GM23338 (cell line): ENCODE data around the gene FBXW11. TPM values are rescaled to one million over a fixed set of nuclear protein-coding genes. Genes with fewer than 3 reads are reported as not detected.

ENCODE experiments used
- ATAC-seq: fragments of 200-7000 bp; cut with Tn5 transposase; 3 replicates; pipeline ENCODE4 v1.9.1; 2020
- DNase-seq: peaks from one replicate; pipeline ENCODE4 v3.0.0-alpha.2; 2015; ENCODE audit warnings: low spot score
- H2AFZ ChIP-seq: fragments of 200-600 bp; sonication (generic); 2 replicates; pipeline ENCODE4 v1.8.0; 2016; ENCODE audit warnings: antibody characterized with exemption, mild to moderate bottlenecking, moderate library complexity
- H3F3A ChIP-seq: fragments of 200-600 bp; sonication (generic); replicated peaks from 2 replicates; pipeline ENCODE4 v1.8.0; 2017; ENCODE audit warnings: antibody characterized with exemption, mixed run types, low read depth
- H3K27ac ChIP-seq: fragments of 200-600 bp; sonication (generic); 2 replicates; pipeline ENCODE4 v1.6.1; 2016; ENCODE audit warnings: low read depth
- H3K27me3 ChIP-seq: fragments of 200-600 bp; sonication (generic); 2 replicates; pipeline ENCODE4 v1.8.0; 2016; ENCODE audit warnings: mild to moderate bottlenecking, mixed run types, moderate library complexity; ENCODE audit not compliant: insufficient read depth
- H3K36me3 ChIP-seq: fragments of 200-600 bp; sonication (generic); 2 replicates; pipeline ENCODE4 v1.8.0; 2016; ENCODE audit warnings: mild to moderate bottlenecking; ENCODE audit not compliant: insufficient read depth
- H3K4me1 ChIP-seq: fragments of 200-600 bp; sonication (generic); 2 replicates; pipeline ENCODE4 v1.8.0; 2016; ENCODE audit warnings: mild to moderate bottlenecking, moderate library complexity; ENCODE audit not compliant: insufficient read depth
- H3K4me2 ChIP-seq: fragments of 200-600 bp; sonication (generic); 2 replicates; pipeline ENCODE4 v1.7.1; 2017; ENCODE audit warnings: mixed run types
- H3K4me3 ChIP-seq: fragments of 200-600 bp; sonication (generic); 2 replicates; pipeline ENCODE4 v1.6.1; 2016; ENCODE audit warnings: mixed run types
- H3K79me2 ChIP-seq: fragments of 200-600 bp; sonication (generic); replicated peaks from 2 replicates; pipeline ENCODE4 v1.8.0; 2017; ENCODE audit warnings: mild to moderate bottlenecking; ENCODE audit not compliant: insufficient read depth
- H3K9me2 ChIP-seq: fragments of 200-600 bp; sonication (generic); 2 replicates; pipeline ENCODE4 v1.8.0; 2017; ENCODE audit not compliant: insufficient read depth
- H4K20me1 ChIP-seq: fragments of 200-600 bp; sonication (generic); replicated peaks from 2 replicates; pipeline ENCODE4 v1.8.0; 2017; ENCODE audit warnings: mild to moderate bottlenecking; ENCODE audit not compliant: insufficient read depth
- H3K27ac Mint-ChIP-seq: 2 replicates; pipeline ENCODE4 v1.8.0; 2020; ENCODE audit warnings: inconsistent platforms, mild to moderate bottlenecking, moderate library complexity, mixed read lengths
- H3K27me3 Mint-ChIP-seq: 3 replicates; pipeline ENCODE4 v1.8.0; 2022; ENCODE audit warnings: low read depth, mild to moderate bottlenecking, moderate library complexity, mixed read lengths, inconsistent platforms; ENCODE audit not compliant: insufficient read depth, poor library complexity
- H3K36me3 Mint-ChIP-seq: 3 replicates; pipeline ENCODE4 v1.8.0; 2021; ENCODE audit warnings: low read depth, mild to moderate bottlenecking, inconsistent platforms, moderate library complexity, mixed read lengths
- H3K4me1 Mint-ChIP-seq: 3 replicates; pipeline ENCODE4 v1.8.0; 2020; ENCODE audit warnings: mild to moderate bottlenecking, inconsistent platforms, mixed read lengths
- H3K4me3 Mint-ChIP-seq: 3 replicates; pipeline ENCODE4 v1.8.0; 2021; ENCODE audit warnings: moderate library complexity, mild to moderate bottlenecking, inconsistent platforms, mixed read lengths
- H3K9me3 Mint-ChIP-seq: 3 replicates; pipeline ENCODE4 v1.8.0; 2020; ENCODE audit warnings: moderate library complexity, mild to moderate bottlenecking, inconsistent platforms, mixed read lengths
- CREB1 ChIP-seq: fragments of 250-450 bp; sonication (Bioruptor Pico); IDR thresholded peaks from 2 replicates; pipeline ENCODE4 v1.5.0; 2020; ENCODE audit warnings: low read depth, mild to moderate bottlenecking, moderate library complexity
- polyA plus RNA-seq: library from polyadenylated mRNA; unstranded; fragments of >200 nt; fragmentation: Nextera tagmentation; extraction: Ambion mirVana; gene quantifications from 2 replicates; pipeline ENCODE4 v1.2.1, GENCODE V29; 2016
- total RNA-seq: library from RNA; depleted of rRNA; stranded (reverse); fragments of >200 nt; shearing (Covaris generic); gene quantifications from 2 replicates; pipeline ENCODE4 v1.2.3, GENCODE V29; 2014; rRNA removed

Gene FBXW11
- total and polyA plus RNA-seq, 2 experiments from 2014 or later: 45.0 to 88.0 TPM

DNA sequence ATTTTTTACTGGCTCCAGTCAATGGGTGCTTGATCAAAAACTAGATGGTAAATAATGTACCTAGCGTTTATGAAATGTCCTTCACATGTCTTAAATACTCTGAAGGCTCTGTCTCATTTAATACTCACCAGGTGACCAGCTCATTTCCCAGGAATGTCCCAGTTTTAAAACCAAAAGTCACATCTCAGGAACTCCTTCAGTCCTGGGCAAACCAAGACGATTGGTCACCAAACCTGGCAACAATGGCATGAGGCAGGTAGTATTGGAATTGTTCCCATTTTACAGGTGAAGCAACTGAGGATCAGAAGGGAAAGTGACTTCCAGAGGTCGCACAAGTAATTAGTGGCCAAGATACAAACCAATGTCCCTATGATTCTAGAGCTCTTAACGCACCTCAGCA, 193.2 kb downstream of the FBXW11 start:
- no peak overlapping the region for H3K27ac ChIP-seq
- no peak overlapping the region for H3K4me3 ChIP-seq
- no peak overlapping the region for H3K4me2 ChIP-seq
- DNase-seq (no peak), ATAC-seq (no peak)
- Mint-ChIP-seq H3K27me3 (peaks cover 9% of the 10 kb centered on the region), H3K9me3 (no peaks in the 10 kb centered on the region; the same call in 2 of the 3 replicates), H3K4me1 (no peaks in the 10 kb centered on the region; the same call in 2 of the 3 replicates), H3K4me3 (no peak overlapping the region), H3K27ac (no peak overlapping the region), H3K36me3 (no peaks in the 10 kb centered on the region)
- peaks cover 13% of the 10 kb centered on the region; the same call in 1 of the 2 replicates for H3K9me2 ChIP-seq
- H3K36me3 ChIP-seq: no peaks in the 10 kb centered on the region
- no peaks in the 10 kb centered on the region for H3K27me3 ChIP-seq
- no peak overlapping the region for H2AFZ ChIP-seq
- no peaks in the 10 kb centered on the region for H3K4me1 ChIP-seq
- H3K79me2 ChIP-seq: no peaks in the 10 kb centered on the region
- no peak for TF ChIP-seq CREB1
- H3F3A ChIP-seq: no peaks in the 10 kb centered on the region
- H4K20me1 ChIP-seq: no peaks in the 10 kb centered on the region

Other genes with a start within 250 kb of the FBXW11 start
- not detected in 2 replicates for gene SMIM23, start 220.8 kb downstream of the FBXW11 start, total RNA-seq
- gene SMIM23, start 220.8 kb downstream of the FBXW11 start, polyA plus RNA-seq: not detected in 2 replicates
- gene STK10, start 181.6 kb upstream of the FBXW11 start, total RNA-seq: 17.8 and 19.6 TPM in 2 replicates
- 7.5 and 9.3 TPM in 2 replicates for gene STK10, start 181.6 kb upstream of the FBXW11 start, polyA plus RNA-seq
- not detected in 2 replicates for gene EFCAB9, start 187.5 kb upstream of the FBXW11 start, total RNA-seq
- gene EFCAB9, start 187.5 kb upstream of the FBXW11 start, polyA plus RNA-seq: not detected in 2 replicates